ENCODE results near the gene SLC17A9. TPM values are rescaled to one million over a fixed set of nuclear protein-coding genes. Genes with fewer than 3 reads are reported as not detected.

SLC17A9 gene
- total and polyA plus RNA-seq, 10 donors, result 18.8 to 95.3 (median 34.2) TPM

DNA sequence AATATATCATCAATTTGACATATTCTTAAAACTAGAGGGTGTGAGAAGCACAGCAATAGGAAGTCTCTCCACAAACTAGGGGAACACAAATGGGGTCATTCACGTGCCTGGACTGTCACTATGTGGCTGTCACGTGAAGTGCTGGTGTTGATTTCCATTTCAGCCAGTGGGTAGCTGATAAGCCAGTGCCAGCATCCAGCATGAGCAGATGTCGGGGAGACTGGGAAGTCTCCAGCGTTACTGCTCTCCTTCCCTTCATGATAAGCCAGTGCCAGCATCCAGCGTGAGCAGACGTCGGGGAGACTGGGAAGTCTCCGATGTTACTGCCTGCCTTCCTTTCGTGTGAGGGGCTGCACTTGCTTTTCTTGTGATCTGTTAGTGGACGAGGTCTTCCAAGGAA lies 5.6 kb upstream of the SLC17A9 start:
- Histone ChIP-seq H3K4me1 (peaks cover 0 to 22% (median 5%) of the 10 kb centered on the region in 6 donors), H3K4me3 (no peak overlapping the region), H3K27me3 (replicated peaks in 1 of 7) (no peaks in the 10 kb centered on the region), H3K27ac (no peak overlapping the region), H3K9me3 (no peaks in the 10 kb centered on the region), H3K36me3 (peaks cover 0 to 91% (median 68%) of the 10 kb centered on the region in 6 donors)
- intact Hi-C loops (cut with DNase I; ENCODE audit: low total_unique reads), result no loop called here
- peak; percentile 8 for DNase-seq
- no peak for TF ChIP-seq CTCF (IDR thresholded peaks at IDR 0.05 in 8 of 11, conservative IDR thresholded peaks at IDR 0.05 in 3 of 11)
- TF ChIP-seq POLR2A (IDR thresholded peaks at IDR 0.05), result no peak
- TF ChIP-seq POLR2AphosphoS5 (IDR thresholded peaks at IDR 0.05), result no peak
- 86 to 91% (median 90%) methylated on average over 10 of the region's 10 CpGs for WGBS, 5 donors

- WGBS, 5 donors, result 95 to 97% (median 96%) methylated on average over 17 of the region's 17 CpGs
- H3K4me1 ChIP-seq, result peaks cover 5 to 22% (median 11%) of the 10 kb centered on the region in 6 donors
- no peak overlapping the region for H3K4me3 ChIP-seq
- DNase-seq, result peak; percentile 13
- intact Hi-C loops (cut with DNase I; ENCODE audit: low total_unique reads), result no loop called here
- H3K27me3 ChIP-seq (replicated peaks in 1 of 7), result no peaks in the 10 kb centered on the region
- H3K36me3 ChIP-seq, result peaks cover 0 to 83% (median 64%) of the 10 kb centered on the region in 6 donors
- TF ChIP-seq CTCF (IDR thresholded peaks at IDR 0.05 in 8 of 11, conservative IDR thresholded peaks at IDR 0.05 in 3 of 11) (no peak), POLR2AphosphoS5 (IDR thresholded peaks at IDR 0.05) (no peak), POLR2A (IDR thresholded peaks at IDR 0.05) (no peak)
- H3K9me3 ChIP-seq, result no peaks in the 10 kb centered on the region
- H3K27ac ChIP-seq, result no peak overlapping the region
Measured at GRCh38 chr20:62947532-62948300, 4.8 kb upstream of the SLC17A9 start.

DNA sequence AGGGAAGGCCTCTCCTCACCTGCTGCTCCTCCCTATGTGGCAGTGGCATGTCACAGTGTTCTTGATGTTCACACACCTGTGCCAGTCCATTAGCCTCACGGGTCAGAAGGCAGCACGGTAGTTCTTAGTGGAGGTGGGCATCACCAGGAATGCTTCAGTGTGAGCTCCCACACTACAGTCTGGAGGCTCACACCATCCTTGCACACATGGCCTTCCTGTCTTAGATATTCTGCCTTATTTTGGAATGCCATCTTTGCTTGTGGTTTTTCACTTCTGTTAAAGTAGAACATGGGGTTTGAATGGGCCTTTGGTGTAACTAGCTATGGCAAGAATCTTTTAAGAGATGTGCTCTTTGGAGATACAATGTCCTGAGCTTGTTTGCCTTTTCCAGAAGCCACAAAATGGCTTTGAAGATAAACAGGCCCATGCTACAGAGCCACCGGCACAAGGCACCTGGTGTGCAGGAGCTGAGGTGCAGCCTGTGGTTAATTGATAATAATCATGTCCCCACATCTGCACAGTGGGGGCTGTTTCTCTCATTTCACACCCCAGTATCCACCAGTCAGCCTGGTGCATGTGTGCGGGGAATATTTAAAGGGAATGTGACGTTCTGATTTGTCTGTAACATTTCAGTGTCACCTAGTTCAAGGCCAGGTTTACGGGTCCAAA lies 3.2 kb upstream of the SLC17A9 start:
- peaks cover 15 to 38% (median 27%) of the 10 kb centered on the region in 6 donors for H3K4me1 ChIP-seq
- WGBS, 5 donors, result 94 to 98% (median 96%) methylated on average over 5 to 6 of the region's 6 CpGs
- H3K27ac ChIP-seq, result no peak overlapping the region
- DNase-seq, result peak; percentile 18
- intact Hi-C loops (cut with DNase I; ENCODE audit: low total_unique reads), result no loop called here
- TF ChIP-seq POLR2A (IDR thresholded peaks at IDR 0.05), result no peak
- no peak for TF ChIP-seq CTCF (IDR thresholded peaks at IDR 0.05 in 8 of 11, conservative IDR thresholded peaks at IDR 0.05 in 3 of 11)
- TF ChIP-seq POLR2AphosphoS5 (IDR thresholded peaks at IDR 0.05), result no peak
- no peak overlapping the region for H3K4me3 ChIP-seq
- peaks cover 0 to 67% (median 49%) of the 10 kb centered on the region in 6 donors for H3K36me3 ChIP-seq
- no peaks in the 10 kb centered on the region for H3K27me3 ChIP-seq (replicated peaks in 1 of 7)
- H3K9me3 ChIP-seq, result no peaks in the 10 kb centered on the region

DNA sequence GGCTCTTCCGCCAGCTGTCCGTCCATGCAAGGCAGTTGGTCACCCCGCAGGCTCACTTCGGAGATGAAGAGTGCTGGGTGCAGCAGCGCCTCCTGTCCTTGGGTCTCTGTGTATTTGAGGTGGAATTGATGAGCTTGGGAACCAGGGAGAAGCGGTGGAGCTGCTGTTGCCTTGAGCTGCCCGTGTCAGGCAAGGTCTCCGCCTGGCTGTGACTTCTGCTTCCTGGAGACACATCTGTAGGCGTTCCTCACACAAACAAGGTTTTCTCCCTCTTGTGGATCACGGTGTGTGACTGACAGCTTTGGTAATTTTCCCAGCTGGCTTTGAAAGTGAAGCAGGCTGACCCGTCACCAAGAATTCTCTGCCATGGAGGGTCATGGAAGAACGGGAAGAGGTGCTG lies 2.5 kb upstream of the SLC17A9 start:
- intact Hi-C loops (cut with DNase I; ENCODE audit: low total_unique reads), result no loop called here
- no peak for TF ChIP-seq CTCF (IDR thresholded peaks at IDR 0.05 in 8 of 11, conservative IDR thresholded peaks at IDR 0.05 in 3 of 11)
- TF ChIP-seq POLR2A (IDR thresholded peaks at IDR 0.05), result no peak
- no peak for TF ChIP-seq POLR2AphosphoS5 (IDR thresholded peaks at IDR 0.05)
- Histone ChIP-seq H3K4me1 (peaks cover 21 to 45% (median 33%) of the 10 kb centered on the region in 6 donors), H3K27ac (no peak overlapping the region), H3K4me3 (no peak overlapping the region), H3K9me3 (no peaks in the 10 kb centered on the region), H3K27me3 (replicated peaks in 1 of 7) (no peaks in the 10 kb centered on the region), H3K36me3 (peaks cover 0 to 60% (median 42%) of the 10 kb centered on the region in 6 donors)
- DNase-seq, result peak; percentile 32
- WGBS, 5 donors, result 85 to 93% (median 89%) methylated on average over 12 of the region's 12 CpGs

Data from spleen (tissue), 11 donors.